HG03196 (cell line): ENCODE measurements around the gene OR12D1.
"Not testable (repeated sequence)": the region's sequence is repeated elsewhere in the genome, so short reads cannot be mapped to it uniquely, and the experiment has no call there.

Source experiments
- ATAC-seq: cut with Tn5 transposase; IDR thresholded peaks from one replicate; pipeline ENCODE4 v1.9.1; 2021; ENCODE audit not compliant: unreplicated experiment

Gene OR12D1

GRCh38 chr6:29414588-29414987 is at the start of gene OR12D1:
Gene OR12D1, plus strand, starts transcription at chr6:29414928.
- no peak for ATAC-seq

GRCh38 chr6:29368765-29369164 is 46.0 kb upstream of the OR12D1 start, which contains the start of gene OR5V1:
Gene OR5V1, minus strand, starts transcription at chr6:29368865. Its CDS starts 12,670 bp downstream, at chr6:29356195.
- ATAC-seq, result no peak

GRCh38 chr6:29375191-29375590 is 39.5 kb upstream of the OR12D1 start, which contains the start of gene OR12D3:
Gene OR12D3, minus strand, starts transcription at chr6:29375291. Its CDS starts 4 bp downstream, at chr6:29375287.
- ATAC-seq, result no peak

GRCh38 chr6:29376003-29376402 is 38.7 kb upstream of the OR12D1 start:
- ATAC-seq, result no peak

- ATAC-seq, result no peak
These were observed 26.2 kb upstream of the OR12D1 start for GRCh38 chr6:29388533-29388932.

GRCh38 chr6:29395331-29395730 is 19.4 kb upstream of the OR12D1 start, which contains the start of gene OR12D2:
Gene OR12D2, plus strand, starts transcription at chr6:29395631. Its CDS starts 1,069 bp downstream, at chr6:29396700.
- ATAC-seq, result no peak

GRCh38 chr6:29399525-29399924 is 15.2 kb upstream of the OR12D1 start:
- no peak for ATAC-seq

- ATAC-seq, result no peak
These were observed 10.9 kb upstream of the OR12D1 start for GRCh38 chr6:29403801-29404200.

GRCh38 chr6:29419516-29419915 is 4.8 kb downstream of the OR12D1 start:
- no peak for ATAC-seq

GRCh38 chr6:29424168-29424567 is 9.4 kb downstream of the OR12D1 start:
- no peak for ATAC-seq

GRCh38 chr6:29424575-29424974 is 9.8 kb downstream of the OR12D1 start:
- no peak for ATAC-seq

- no peak for ATAC-seq
These were observed 10.3 kb downstream of the OR12D1 start for GRCh38 chr6:29425075-29425474.

GRCh38 chr6:29426654-29427053 is 11.9 kb downstream of the OR12D1 start:
- ATAC-seq, result no peak

GRCh38 chr6:29436730-29437129 is 22.0 kb downstream of the OR12D1 start:
- not testable (repeated sequence) for ATAC-seq

- ATAC-seq, result no peak
These were observed 24.3 kb downstream of the OR12D1 start, which contains the start of gene OR10C1 for GRCh38 chr6:29439006-29439405. Gene OR10C1, plus strand, starts transcription at chr6:29439306. Its CDS starts 710 bp downstream, at chr6:29440016.

- ATAC-seq, result no peak
These were observed 28.0 kb downstream of the OR12D1 start for GRCh38 chr6:29442719-29443118.

GRCh38 chr6:29444031-29444430 is 29.3 kb downstream of the OR12D1 start:
- not testable (repeated sequence) for ATAC-seq

- ATAC-seq, result no peak
These were observed 32.9 kb downstream of the OR12D1 start for GRCh38 chr6:29447670-29448069.

GRCh38 chr6:29451471-29452193 is 36.9 kb downstream of the OR12D1 start:
- ATAC-seq, result no peak

GRCh38 chr6:29456971-29457370 is 42.2 kb downstream of the OR12D1 start, which contains the start of the genes OR11A1 and OR2H1:
Gene OR11A1, minus strand, starts transcription at chr6:29457071. Its CDS starts 29,430 bp downstream, at chr6:29427641.
Gene OR2H1, plus strand, starts transcription at chr6:29457155. Its CDS starts 4,615 bp downstream, at chr6:29461770.
- ATAC-seq, result no peak

GRCh38 chr6:29461021-29461814 is 46.5 kb downstream of the OR12D1 start:
- no peak for ATAC-seq

GRCh38 chr6:29462022-29462421 is 47.3 kb downstream of the OR12D1 start:
- no peak for ATAC-seq
